ENCODE data around the gene ERBB2.

The ERBB2 gene

DNA sequence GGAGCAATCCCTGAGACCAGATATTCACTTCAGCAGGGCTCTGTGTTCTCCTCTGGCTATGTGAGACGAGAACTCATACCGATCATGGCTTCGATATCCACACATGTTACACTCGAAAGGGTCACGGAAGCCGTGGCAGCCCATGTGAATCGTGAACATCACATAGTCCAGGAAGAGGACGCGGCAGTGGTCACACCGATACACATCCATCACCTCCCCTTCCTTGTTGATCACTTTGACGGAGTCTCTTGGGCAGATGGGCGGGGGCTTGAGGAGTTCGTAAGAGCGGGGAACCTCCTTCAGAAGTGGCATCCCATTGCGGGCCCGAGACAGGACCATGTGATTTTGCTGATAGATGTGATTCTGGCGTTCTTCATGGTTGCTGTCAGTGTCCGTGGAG, 65.9 kb downstream of the ERBB2 start:
- no peak for DNase-seq

DNA sequence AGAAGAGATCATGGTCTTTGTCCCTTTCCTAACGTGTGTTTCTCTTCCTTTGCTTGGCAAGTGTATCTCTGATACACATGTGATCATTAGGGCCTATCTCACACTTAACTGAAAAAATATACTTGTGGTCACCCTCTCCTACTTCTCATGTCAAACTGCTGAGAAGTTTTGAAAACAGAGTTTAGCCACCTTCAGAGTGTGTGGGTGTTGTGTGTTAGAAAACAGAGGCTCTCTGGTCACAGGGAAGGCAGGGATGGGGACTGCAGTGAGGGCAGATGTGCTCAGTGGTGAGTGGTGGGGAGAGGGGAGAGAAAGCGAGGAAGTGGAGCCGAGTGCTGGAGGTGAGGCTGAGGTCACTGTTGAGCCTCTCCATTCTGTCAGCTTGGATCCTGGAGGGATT, 67.3 kb downstream of the ERBB2 start:
- no peak for DNase-seq

DNA sequence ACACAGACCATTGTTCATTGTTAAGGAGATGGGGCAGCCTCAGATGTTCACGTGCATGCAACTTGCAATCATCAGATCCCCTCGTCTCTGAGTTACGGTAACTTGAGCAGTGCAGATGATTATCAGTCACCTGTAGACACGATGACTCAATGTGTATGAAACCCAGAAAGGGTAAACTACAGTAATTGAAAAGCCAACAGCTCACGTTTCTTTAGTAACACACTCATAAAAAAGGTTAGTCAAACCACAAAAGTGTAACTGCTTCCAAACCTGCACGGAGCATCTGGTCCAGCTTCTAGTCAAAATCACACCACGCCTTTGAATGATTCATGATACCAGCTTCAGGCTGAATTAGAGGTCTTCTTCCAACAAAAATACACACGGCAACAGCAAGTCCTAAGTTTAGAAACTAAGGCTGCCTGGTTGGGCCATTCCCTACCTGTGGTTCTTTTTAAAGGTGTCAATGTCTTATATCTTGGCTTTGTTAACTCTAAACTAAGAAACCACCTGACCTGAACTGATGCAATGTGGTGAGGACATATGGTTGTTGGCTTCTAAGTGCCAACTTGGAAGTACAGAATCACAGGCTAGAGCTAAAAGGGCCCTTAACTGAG, 70.2 kb downstream of the ERBB2 start:
- no peak for DNase-seq

DNA sequence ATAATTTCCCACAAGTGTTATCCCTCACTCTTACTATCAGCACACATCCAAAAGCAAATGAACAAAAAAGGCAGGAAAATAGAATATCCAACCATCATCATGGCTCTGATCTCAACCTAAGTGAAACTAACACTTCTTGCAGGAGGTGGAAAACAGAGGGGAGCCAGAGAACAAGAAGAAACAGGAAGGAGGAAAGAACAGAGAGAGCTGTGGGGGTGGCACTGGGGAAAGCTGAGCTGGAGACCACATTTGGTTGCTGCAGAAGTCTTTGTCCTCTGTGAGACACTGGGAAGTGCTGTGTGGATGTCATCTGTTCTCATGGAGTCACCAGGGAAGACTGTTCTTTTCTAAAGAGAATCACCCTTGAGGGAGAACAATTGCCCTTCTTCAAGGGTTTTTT, 72.6 kb downstream of the ERBB2 start:
- no peak for DNase-seq

DNA sequence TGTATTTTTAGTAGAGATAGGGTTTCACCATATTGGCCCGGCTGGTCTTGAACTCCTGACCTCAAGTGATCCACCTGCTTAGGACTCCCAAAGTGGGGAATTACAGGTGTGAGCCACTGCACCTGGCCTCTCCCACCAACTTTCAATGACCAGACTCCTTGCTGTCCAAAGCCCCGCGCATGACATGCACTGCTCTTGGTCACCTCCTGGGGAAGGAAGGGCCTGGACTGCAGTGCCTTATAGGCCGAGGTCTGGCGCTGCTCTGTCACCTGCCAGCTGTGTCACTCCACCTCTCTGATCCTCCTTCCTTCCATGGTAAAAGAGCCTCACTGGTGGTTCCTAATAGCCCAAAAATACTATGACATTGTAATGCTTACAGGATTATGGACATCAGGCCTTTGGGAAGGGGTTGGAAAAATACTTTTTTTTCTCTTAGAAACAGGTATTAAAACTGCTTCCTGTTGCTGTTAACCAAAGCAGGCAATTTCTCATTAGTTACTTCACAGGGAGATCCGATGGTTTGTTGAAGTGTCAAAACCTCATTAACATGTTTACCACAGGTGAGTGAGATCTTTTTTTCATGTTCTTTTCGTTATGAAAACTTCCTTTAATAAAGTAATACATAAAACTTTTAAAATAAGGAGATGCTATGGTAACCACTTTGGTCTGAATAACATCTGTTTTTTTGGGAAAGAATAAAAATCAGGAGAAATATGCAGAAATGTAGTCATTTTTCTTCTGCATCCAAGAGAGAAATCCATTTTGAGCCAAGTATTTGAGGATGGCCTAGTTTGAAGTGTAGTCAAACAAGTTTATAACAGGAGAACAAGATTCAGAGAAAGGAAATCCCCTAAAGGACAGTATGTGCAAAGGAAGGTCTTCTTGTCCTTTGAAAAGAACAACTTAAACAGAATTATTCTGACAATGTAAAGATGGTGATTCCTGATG, 73.4 kb downstream of the ERBB2 start:
- DNase-seq = no peak

DNA sequence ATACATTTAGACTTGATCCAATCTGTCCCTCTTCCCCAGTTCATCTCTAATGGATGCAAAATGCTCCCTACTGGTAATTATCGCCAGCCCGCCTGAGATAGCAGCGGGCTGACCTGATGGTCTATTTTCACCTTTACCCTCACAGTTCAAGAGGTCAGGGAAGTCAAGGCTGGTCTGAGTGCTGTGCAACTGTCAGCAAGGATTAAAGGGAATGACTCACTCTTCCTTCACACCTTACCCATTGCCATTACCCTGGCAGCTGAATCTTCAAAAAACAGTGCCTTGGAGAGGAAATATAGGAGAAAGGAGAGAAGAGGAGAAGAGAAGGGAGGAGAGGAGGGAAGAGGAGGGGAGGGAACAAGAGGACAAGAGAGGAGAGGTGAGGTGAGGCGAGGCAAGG, 74.2 kb downstream of the ERBB2 start:
- DNase-seq = no peak

DNA sequence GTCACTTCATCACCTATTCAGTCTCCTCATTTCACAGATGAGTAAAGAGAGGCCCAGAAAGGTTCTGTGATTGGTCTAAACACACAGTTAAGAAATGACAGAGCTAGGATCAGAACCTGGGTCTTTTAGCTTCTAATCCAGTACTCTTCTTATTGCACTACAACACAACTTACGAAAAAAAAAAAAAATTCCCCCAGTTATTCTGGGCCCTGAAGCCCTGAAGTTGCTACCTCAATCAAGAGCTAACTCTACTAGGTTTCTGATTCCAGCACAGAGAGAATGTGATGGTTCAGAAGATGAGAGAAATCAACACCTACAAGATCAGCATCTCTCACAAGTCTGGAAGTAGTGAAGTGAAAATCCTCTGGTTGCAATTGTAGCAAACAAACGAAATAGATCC, 75.2 kb downstream of the ERBB2 start:
- no peak for DNase-seq

DNA sequence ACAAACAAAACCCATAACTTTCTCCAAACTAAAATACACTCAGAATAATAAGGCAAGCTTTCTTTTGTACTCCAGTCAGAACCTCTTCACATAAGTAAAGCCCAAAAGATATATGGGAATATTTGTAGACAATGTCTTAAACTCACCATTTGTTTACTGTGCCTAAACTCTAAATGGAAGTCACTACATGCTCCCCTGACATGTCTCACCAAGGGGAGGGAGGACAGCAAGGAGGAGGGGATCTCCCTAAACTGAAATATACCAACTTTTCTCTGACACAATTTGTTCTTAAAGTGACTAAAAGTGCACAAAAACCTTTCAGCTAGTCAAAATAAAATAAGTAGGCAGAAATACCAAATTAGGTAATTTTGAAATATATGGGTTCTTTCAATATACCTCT, 76.4 kb downstream of the ERBB2 start:
- DNase-seq = no peak

DNA sequence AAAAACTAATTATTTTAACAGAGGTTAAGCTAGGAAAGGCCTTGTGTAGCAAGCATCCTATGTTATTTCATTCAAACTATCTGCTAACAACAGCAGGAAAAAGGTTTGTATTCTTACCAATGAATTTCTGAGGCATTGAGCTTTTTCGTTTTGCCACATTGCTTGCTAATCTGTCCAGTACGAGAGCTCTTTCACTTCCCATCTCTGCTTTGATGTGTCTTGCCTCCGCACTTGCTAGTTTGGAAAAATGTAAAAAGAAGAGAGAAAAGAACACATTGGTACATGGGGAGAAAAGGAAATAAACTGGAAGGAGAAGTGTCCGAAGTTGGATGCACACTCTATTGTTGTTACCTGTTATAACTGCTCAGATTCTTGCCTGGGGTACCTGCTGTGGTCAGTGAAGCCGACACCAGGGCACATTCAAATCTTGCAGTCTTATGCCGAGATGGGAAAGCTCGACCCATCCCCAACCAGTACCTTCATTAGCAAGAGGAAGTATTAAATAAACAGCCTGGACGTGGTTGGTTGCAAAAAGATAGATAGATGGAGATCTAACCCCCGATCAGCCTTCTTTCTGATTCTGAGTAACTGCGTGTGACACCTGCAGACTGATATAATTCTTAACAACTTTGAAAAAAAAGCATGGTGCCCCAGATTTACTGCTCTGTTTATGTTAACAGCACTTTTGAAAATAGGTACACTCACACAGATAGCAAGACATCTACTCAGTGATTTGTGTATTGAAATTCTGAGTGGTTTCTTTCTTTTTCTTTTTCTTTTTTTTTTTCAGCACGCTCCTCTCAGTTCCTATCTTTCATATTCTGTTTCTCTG, 77.9 kb downstream of the ERBB2 start:
- no peak for DNase-seq
